ENCODE data around the gene SMIM35.

DNA sequence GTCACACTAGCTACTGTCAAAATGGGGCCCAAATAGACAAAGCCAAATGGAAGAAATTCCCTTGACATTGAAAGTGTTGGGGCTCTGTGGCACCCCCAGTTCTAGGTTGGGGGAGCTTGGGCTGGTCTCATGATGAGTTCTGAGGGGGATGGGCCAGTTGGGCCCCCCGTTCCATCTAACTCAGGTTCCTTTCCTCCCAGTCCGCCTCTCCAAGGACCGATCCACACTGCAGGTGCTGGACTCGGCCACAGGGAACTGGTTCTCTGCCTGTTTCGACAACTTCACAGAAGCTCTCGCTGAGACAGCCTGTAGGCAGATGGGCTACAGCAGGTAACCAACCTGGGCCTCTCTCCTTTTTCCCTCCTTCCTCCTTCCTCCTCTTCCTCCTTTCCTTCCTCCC lies 17.7 kb upstream of the SMIM35 start:
- TF ChIP-seq POLR2AphosphoS5 (IDR thresholded peaks at IDR 0.05; ENCODE audit: borderline replicate concordance, low read depth, low read length) (no peak), EZH2 (IDR thresholded peaks at IDR 0.05) (no peak)
